NB4 (cell line): ENCODE measurements around the gene CNTN5.

Experiments used
- DNase-seq: peaks from one replicate; pipeline ENCODE4 v3.0.0; 2010; ENCODE audit warnings: low read depth
- H3K4me3 ChIP-seq: one replicate; pipeline ENCODE4 v1.5.1; 2011; ENCODE audit warnings: mild to moderate bottlenecking, low read depth, low read length, moderate library complexity
- CTCF ChIP-seq: IDR thresholded peaks from one replicate; pipeline ENCODE4 v1.5.1; 2012; ENCODE audit warnings: low read depth, low read length
- MAX ChIP-seq: IDR thresholded peaks from 2 replicates; pipeline ENCODE4 v1.6.1; 2011; ENCODE audit warnings: low read depth, low read length
- MYC ChIP-seq: IDR thresholded peaks from 2 replicates; pipeline ENCODE4 v1.6.1; 2011; ENCODE audit warnings: low read depth, low read length
- POLR2A ChIP-seq: IDR thresholded peaks from 2 replicates; pipeline ENCODE4 v1.6.1; 2011; ENCODE audit warnings: mild to moderate bottlenecking; ENCODE audit not compliant: insufficient read length; ENCODE audit errors: extremely low read depth

CNTN5 gene

GRCh38 chr11:99739464-99740089 lies 718.8 kb downstream of the CNTN5 start:
- no peak overlapping the region for H3K4me3 ChIP-seq
- DNase-seq: peak; percentile 53
- TF ChIP-seq MAX (no peak), POLR2A (no peak), MYC (no peak), CTCF (peak; percentile 41)

- DNase-seq: no peak
- H3K4me3 ChIP-seq: no peak overlapping the region
- TF ChIP-seq CTCF: no peak
- TF ChIP-seq MAX: no peak
- TF ChIP-seq MYC: no peak
- no peak for TF ChIP-seq POLR2A
Measured at GRCh38 chr11:99742501-99742900, 721.8 kb downstream of the CNTN5 start.

GRCh38 chr11:99759787-99760186 lies 739.0 kb downstream of the CNTN5 start:
- DNase-seq: no peak
- TF ChIP-seq POLR2A (no peak), CTCF (no peak), MYC (no peak), MAX (no peak)
- no peak overlapping the region for H3K4me3 ChIP-seq

GRCh38 chr11:99766811-99767210 lies 746.1 kb downstream of the CNTN5 start:
- DNase-seq: no peak
- no peak for TF ChIP-seq POLR2A
- TF ChIP-seq MYC: no peak
- no peak overlapping the region for H3K4me3 ChIP-seq

- TF ChIP-seq MYC: no peak
- no peak for TF ChIP-seq MAX
- TF ChIP-seq CTCF: no peak
- no peak for TF ChIP-seq POLR2A
- no peak overlapping the region for H3K4me3 ChIP-seq
- DNase-seq: no peak
Measured at GRCh38 chr11:99773646-99774045, 752.9 kb downstream of the CNTN5 start.

GRCh38 chr11:99781074-99781473 lies 760.3 kb downstream of the CNTN5 start:
- DNase-seq: peak; percentile 49
- H3K4me3 ChIP-seq: no peak overlapping the region
- TF ChIP-seq MYC (no peak), CTCF (no peak), POLR2A (no peak), MAX (no peak)
